DMS 273 (cell line): ENCODE measurements around the gene ZNF503.
A peak's percentile ranks its signal among the peaks of the same experiment; 100 is the strongest.

Experiments used
- DNase-seq: peaks from one replicate; lab custom pipeline; 2025; ENCODE audit not compliant: unreplicated experiment; lab: John Stamatoyannopoulos, UW

The ZNF503 gene

DNA sequence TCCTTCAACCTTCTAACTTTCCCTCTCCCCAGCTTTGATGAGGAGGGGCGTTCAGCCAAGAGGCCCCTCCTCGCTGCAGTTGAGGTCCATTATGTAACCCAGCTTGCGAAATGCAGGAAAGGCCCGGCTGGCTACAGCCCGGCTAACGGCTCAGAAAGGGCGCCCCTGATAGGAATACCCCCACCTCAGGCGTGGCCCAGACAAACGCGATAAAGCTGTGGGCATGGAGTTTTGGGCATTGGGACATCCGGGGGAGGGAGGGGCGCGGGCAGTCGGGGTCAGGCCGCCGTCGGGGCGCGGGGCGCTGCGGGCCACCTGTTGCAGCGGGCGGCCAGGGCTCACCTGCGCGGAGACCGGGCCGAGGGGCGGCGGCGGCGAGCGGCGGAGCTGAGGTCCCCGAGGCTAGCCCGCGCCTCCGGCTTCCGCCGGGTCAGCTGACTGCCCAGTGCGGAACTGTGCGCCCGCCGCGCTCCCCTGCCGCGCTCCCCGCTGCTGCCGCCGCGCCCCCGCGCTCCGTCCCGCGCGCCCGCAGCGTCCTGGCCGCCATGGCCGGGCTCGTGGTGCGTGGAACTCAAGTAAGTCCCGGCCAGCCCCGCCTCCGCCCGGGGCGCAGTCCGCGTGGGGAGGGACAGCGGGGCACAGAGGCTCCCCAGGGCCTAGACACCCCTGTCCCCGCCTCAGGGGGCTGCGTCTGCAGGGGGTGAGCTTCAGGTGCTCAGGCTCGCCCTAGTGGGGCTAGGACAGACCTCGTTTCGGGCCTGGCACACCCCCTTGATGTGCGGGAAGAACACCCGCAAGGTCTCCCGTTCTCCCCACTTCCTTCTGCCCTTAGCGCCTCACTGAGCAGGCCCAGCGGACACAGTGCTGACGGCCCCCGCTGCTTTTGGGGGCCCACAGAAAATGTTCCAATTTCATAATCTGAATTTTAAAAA lies 29.9 kb upstream of the ZNF503 start, which contains the start of gene LRMDA:
LRMDA (plus strand) TSS at position 445 of the 932 bp plus-strand sequence.
- DNase-seq = peak; percentile 16

DNA sequence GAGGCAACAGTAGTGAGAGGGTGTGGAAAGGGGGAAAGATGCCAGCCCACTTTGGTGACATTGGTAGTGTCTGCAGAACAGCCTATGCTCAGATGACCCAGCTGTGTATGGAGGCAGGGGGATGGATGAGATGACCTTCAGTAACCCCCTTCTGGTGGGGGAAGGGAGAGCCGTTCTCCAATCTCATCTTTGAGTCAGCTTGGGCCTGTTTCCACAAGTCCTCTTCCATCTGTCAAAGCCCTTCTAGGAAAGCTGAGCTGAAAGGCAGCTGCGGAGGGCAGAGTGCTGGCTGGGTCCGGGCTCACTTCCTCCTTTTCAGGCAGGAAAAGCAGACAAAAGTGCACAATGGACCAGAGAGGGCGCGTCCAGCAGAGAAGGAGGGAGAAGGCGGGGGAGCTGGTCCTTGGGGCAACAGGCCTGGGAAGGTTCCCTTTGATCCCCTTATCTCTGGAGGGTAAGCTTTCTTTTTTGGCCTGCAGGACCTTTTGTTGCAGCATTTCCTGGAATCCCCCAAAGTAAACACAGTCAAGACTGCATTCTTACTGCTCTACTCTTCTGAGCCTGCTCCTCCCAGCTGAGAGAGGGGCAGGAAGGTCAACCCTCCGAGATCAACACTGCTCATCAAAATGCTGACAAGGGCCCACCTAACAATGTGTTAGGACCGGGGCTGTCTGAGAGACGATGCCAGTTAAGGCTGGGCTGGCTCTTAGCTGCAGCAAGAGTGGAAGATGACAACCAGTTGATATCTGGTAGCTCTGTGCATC lies 28.6 kb upstream of the ZNF503 start:
- peak; percentile 83 for DNase-seq

DNA sequence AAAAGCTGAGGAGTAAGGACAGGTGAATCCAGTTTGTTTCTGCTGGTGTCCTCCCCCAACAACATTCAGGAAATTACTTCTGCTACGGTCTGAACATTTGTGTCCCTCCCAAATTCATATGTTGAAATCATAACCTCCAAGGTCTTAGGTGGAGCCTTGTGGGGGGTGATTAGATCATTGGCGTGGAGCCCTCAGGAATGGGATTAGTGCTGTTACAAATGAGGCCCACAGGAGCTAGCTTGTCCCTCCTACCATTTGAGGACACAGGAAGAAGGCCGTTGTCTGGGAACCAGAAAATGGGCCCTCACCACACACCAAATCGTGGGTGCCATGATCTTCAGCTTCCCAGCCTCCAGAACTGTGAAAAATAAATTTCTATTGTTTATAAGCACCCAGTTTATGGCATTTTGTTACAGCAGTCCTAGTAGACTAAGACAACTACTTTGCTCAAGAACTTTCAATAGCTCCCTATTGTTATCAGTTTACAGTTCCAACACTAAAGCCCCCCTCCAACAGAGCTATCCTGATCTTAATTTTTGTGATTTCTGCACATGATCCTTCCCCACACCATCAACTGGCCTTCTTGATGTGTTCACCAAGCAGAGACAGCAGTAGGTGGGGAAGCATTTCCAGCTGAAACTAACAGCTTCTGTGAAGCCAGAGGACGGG lies 27.7 kb upstream of the ZNF503 start:
- no peak for DNase-seq

DNA sequence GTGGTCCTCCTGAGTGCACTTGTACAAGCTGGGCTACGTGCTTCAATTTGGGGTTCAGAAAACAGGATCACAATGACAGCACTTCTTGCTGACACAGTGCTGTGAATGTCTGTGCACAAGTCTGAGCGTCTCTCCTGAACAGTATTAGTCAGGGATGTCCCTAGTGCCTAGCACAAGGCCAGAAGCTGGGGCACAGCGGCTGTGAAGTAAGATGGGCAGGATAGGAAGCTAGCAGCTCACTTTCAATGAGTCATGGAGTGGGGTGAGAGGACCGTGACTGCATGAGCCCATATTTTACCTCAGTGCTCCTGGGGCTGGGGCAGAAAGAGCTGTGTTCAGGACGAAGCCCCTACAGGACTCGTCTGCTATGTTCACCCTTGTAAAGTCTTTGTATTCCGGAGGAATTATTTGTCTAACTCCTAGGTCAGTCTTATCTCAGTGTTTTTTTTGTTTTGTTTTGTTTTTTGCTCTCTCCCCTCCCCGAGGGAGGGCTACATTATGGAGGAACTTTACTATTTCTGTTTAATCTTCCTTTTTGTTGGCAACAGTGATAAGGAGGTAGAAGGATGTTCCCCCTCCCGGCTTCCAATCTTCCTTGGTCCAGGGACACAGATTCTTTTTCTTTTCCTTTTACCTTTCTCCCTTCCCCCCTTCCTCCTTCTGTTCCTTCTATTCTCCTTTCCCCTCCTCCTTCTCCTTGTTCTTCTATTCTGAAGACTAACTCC lies 27.0 kb upstream of the ZNF503 start:
- no peak for DNase-seq

DNA sequence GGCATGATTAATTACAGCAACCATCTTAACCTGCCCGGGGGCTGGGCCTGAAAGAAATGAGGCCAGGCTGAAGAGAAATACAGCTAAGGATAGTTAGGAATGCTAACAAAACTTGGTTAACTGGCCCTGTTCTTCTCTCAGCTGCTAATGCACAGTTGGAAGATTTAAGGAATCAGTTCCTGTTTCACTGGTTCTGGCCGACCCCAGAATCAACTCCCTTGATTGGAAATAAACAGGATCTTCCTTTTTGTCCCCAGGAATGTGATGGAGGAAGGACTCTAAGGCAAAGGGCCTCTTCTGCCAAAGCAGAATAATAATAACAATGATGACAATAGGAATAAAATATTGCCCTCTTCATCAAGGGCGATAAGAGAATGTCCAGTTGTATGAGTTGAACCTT lies 26.4 kb upstream of the ZNF503 start:
- DNase-seq = no peak

DNA sequence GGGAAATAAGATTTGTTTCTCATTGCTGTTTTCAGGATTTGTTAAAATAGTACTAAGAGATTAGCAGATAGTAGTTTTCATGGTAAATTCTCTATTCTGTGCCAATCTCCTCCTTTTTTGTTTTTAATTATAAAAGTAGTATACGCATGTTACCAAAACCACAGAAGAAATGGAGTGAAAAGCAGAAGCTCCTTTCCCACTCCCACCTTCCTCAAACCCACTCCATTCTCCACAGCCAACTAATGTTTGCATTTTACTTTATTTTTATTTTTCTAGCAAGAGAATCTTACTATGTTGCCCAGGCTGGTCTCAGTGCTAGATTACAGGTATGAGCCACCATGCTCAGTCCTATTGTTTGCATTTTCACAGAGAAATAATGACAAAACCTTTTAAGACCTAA lies 25.3 kb upstream of the ZNF503 start:
- no peak for DNase-seq

DNA sequence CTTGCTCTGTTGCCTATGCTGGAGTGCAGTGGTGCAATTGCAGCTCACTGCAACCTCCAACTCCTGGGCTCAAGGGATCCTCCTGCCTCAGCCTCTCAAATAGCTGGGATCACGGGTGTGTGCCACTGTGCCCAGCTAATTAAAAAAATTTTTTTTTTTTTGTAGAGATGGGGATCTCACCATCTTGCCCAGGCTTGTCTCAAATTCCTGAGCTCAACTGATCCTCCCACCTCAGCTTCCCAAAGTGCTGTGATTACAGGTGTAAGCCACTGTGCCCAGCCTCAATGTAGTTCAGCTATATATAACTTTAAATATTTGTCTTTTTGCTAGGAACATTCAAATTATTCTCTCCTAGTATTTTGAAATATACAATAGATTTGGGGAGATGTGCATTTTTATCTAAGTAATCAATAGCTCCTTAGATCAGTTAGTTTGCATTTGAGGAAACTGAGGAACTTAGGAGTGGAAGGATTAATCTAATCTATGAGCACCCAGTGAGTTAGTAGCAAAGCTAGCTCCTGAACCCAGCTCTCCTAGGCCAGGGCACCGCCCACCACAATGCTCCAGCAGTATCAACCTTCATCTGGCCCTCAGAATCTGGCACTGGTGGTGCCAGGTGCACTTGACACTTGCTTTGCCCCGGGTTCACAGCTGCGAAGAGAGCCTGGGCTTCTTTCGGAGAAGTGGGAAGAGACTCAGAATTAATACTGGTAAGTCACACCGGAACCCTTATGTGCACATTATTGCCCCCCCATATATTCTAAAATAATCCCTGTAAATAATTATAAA lies 23.9 kb upstream of the ZNF503 start:
- DNase-seq = no peak

DNA sequence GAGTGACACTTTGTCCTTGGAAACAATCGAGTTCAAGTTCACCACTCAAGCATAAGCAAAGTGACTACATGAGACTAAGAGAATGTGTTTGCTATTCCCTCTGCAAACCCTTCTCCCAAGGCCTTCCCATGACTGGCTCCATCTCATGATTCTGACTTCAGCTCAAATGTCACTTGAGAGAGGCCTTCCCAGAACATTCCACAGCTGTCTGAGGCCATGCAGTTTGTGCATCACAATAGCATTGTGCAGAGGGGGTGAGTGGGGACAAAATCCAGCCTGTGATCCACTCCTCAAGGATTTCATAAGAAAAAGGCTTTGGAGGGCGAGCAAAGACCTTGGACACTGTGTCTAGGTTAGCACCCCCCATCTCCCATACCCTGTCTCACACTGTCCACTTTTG lies 23.0 kb upstream of the ZNF503 start:
- no peak for DNase-seq

DNA sequence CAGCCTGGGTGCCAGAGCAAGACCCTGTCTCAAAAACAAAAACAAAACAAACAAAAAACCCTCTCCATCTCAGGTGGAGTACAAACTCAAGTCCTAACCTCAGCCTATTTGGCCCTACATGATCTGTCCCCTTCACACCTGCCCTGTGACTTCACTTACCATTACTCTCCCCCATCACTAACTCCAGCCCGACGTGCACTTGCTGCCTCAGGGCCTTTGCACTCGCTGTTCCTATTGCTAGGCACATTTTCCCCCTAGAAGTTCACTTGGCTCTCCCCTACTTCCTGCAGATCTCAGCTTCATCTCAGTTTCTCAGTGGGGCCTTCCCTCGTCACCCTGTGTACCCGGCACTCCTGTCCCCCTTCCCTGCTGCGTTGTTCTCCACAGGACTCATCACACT lies 21.3 kb upstream of the ZNF503 start:
- no peak for DNase-seq

DNA sequence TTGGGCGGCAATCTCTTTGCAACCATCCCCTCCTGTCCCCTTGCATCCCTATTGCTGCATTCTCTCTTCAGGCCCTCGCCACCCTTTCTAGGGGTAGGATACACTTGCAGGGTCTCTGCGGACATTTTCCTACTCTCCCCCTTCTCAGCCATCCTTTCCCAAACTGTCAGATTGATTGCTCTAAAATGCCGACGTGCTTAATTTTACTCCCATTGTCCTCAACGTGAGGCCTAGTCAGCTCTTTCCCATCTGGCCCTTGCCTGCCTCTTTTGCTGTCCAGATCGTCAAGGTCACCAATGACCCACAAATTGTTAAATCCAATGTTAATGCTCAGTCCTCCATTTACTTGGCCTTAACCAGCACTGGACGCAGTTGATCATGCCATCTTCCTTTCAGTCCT lies 17.1 kb upstream of the ZNF503 start:
- no peak for DNase-seq

DNA sequence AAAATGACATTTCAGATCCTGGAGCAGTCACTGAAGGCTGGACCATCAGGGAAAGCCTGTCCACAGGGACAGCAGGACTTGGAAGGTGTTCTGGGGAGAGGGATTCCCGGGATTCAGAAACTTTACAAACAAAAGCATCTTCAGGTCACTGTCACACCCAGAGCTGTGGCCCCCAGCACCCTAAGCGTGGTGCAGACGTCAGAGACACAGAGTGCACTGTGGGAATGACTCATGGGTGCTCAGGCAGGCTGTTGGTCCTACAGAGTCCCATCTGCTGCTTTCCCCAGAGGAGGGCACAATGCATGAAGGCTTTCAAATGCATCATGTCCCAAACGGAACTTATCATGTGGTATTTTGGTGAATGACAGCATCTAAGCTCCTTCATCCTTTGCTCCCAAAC lies 16.7 kb upstream of the ZNF503 start:
- DNase-seq = no peak

DNA sequence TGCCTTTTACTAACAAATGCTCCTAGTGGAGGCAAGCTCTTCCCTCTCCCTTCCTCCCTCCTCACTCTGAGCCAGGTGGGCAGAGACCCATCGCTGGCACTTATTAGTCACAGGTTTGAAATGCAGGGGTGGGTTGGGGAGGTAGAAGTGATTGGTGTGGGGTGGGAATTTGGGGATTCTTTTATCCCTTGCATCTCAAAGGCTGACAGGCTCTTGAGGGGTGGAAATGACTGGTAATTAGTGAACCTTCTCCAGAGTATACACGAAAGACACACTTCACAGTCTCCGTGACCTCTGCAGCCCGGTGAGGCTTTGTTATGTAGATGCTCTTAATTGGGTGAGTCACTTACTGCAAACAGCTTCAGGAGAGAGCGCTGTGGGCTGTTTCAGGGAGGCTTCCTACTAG lies 16.0 kb upstream of the ZNF503 start:
- DNase-seq = no peak

DNA sequence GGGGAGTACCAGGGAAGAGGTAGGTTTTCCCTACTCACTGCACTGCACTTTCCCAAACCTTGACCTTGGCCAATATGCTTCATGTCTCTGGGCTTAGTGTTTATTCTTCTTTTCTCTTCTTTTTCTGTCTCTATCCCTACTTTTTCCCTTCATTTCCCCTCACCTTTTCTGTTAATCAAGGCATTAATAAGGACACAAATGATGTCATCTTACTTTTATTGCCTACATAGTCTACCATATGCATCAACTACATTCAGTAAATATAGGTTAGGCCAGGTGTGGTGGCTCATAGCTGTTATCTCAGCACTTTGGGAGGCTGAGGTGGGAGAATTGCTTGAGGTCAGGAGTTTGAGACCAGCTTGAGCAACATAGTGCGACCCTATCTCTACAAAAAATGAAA lies 13.0 kb upstream of the ZNF503 start:
- no peak for DNase-seq

DNA sequence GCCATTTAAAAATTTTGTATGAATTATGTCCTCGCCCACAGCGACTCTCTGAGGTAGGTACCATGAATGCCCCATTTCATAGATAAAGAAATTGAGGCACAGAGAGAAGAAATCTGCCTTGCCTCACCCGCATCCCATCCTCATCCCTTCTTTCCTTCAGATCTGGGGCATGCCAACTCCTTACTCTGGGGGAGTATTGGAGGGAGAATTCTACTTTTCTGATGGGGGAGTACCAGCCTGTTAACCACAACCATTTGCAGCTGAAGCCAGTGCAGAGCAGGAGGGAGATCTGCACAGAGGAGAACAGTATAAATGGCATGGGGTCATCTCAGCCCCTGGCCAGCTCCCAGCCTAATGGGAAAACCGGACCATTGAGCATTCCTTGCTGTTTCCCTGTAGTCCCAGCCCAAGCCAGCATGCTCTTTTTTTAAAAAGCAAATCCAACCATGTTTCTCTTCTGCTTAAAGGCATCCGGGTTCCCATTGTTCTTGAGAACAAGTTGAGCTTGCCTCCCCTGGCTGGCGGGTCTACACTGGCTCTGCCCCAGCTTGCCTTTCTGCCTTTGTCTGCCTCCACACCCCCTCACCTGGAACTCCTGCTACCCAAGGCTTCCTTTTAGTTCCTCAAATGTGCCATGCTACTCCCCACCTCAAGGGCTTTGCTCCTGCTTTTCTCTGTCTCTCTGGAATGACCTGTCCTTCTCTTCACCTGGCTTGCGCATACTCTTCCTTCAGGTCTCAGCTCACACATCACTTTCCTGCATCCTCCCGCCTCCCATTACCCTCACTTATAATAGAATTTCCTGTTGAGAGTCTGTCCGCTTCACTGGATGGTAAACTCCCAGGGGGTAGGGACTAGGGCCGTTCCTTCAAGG lies 8.8 kb upstream of the ZNF503 start:
- DNase-seq = no peak

DNA sequence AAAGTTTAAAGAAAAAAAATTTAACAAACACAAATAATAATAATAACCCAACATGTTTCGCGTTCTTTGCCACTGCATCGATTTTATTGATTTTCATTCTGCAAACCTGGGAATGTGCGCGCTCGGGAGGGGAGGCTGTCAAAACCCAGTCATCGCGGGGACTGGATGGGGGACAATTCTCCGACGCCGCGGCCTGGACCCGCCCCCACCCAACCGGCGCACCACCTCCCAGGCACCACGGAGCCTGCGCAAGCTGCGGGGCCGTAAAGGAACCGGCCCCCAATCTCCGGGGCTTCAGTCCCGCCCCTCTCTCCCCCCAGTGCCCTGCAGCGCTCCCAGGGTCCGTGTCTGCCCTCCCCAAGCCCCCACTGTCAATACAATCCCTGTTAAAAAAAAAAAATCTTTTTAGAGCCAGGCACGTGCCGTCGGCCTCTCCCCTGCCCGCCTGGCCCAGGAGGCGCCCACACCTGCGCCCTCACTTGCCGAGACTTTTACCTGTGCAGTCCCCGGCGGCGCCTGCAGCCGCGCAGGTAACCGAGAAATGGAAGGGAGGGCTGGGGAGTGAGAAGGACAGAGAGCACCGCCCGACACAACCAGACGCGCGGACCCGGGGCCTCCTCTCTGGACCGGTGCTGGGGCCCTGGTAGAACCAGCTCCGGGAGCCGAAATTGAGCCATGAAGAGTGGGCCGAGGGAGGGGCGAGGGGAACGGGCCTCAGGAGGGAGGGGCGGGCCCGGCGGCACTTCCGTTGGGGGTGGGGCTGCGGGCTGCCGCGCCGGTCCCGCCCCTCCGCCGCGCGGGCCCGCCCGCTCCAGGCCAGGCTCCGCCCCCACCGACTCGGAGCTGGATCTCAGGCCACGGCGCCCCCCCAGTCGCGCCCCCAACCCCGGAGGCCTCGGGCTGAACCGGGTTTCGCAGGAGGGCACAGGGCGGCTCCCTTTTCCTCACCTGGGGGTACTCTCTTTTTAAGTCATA lies 7.6 kb upstream of the ZNF503 start:
- peak; percentile 79 for DNase-seq

DNA sequence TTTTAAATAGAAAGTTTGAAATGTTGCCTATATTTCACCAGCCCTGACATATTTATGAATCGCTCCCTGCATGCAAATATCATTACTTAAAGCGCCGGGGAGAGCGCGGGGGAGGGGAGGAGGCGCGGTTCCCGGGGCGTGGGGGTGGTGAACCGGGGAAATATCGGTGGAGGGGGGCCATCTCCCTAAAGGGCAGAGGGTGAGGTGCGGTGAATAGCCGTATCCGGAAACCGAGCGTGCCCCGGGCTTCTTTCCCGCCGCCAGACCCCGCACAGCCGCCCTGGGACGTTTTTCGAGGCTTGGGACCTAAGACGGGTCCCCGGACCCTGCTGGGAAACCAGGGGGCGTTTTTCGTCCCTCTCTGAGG lies 6.9 kb upstream of the ZNF503 start:
- no peak for DNase-seq

DNA sequence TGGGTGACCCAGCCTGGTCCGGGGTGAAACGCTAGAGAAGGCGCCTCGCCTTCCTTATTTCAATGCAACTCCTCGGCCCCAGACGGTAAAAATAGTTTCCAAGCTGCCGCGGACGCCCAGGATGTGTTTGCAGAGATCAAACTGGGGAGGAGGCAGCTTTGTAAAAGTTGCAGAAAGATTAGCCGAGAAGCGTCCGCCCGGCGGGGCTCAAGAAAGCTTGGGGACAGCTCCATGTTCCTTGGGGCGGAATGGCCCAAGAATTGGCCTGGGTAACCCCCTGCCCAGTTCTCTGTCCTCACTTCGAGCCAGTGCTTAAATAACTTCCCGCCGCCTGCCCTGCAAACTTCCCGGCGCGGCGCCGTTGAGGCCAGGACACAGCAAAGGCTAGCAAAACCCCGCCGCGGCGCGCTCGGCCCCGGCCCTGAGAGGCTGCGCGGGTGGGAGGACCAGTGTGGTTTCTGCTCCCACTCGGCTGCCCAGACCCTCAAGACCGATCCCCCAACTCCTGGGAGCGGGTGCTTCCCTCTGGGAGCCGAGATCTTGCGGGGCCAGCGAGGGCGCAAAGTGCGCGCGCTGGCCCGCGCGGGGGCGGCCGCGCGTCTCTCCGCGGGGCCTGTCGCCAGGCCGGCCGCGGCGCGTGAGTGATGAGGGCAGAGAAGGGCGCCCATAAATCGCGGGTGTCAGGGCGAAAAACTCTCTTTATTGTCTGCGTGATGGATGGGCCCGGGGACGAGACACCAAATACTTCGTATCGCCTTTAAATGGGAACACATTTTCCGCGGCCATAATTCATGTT lies 6.3 kb upstream of the ZNF503 start:
- DNase-seq = no peak
